GM18520 (cell line): Measurements from ENCODE around the gene SLC12A8.

Experiments
- ATAC-seq: cut with Tn5 transposase; IDR thresholded peaks from one replicate; pipeline ENCODE4 v1.9.1; 2021; ENCODE audit not compliant: unreplicated experiment

The SLC12A8 gene

GRCh38 chr3:125033616-125034015, 178.9 kb downstream of the SLC12A8 start:
- no peak for ATAC-seq

GRCh38 chr3:125033135-125033534, 179.4 kb downstream of the SLC12A8 start:
- no peak for ATAC-seq

DNA sequence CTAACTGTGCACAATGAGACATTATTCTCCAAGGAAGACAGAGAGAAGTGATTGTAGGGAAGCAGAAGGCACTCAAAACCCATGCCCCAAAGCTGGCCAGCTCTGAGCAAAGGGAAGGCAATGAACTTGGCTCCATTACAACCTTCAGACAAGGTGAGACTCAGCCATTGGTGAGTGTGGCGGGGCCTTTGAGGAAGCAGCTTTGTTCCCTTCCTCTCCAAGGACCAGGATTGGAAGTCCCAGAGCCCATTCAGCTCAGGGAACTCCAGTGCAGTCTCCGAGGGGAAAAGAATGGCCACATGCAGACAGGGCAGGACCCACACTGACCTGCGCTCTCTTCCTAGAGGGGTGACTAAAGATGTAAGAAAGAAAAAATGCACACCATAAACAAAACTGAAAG, 179.9 kb downstream of the SLC12A8 start:
- ATAC-seq, result no peak
